Keratinocyte (primary cell): Measurements from ENCODE around the gene FYB1.

Experiments used
- CTCF ChIP-seq, 3 experiments: IDR thresholded peaks in 1 of 3; conservative IDR thresholded peaks in 1 of 3; optimal IDR thresholded peaks in 1 of 3; 2 replicates in 2 of 3; 3 replicates in 1 of 3; pipeline versions ENCODE3 to v1.5.1; 2011; ENCODE audit warnings: low read length in 3 of 3, mild to moderate bottlenecking in 3 of 3, moderate library complexity in 2 of 3, control low read depth in 1 of 3, inconsistent platforms in 1 of 3; ENCODE audit not compliant: insufficient read depth in 2 of 3; ENCODE audit errors: extremely low read depth in 1 of 3
- EZH2 ChIP-seq: IDR thresholded peaks from one replicate; pipeline ENCODE4 v1.6.1; 2012; ENCODE audit warnings: inconsistent platforms, mild to moderate bottlenecking, low read length, moderate library complexity

DNA sequence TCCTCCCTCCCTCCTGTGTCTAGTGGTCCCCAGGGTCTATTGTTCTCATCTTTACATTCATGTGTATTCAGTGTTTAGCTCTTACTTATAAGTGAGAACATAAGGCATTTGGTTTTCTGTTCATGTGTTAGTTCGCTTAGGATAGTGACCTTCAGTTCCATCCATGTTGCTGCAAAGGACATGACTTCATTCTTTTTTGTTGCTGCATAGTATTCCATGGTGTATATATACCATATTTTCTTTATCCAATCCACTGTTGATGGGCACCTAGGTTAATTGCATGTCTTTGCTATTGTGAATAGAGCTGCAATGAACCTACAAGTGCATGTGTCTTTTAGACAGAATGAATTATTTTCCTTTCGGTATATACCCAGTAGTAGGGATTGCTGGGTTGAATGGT lies 46.8 kb downstream of the FYB1 start:
- TF ChIP-seq CTCF (optimal IDR thresholded peaks at IDR 0.05 in 1 of 3, IDR thresholded peaks at IDR 0.05 in 1 of 3, conservative IDR thresholded peaks at IDR 0.05 in 1 of 3; ENCODE audit: extremely low read depth in 1 of 3, insufficient read depth in 2 of 3, low read length in 3 of 3) (no peak), EZH2 (no peak)
